HFF-Myc (cell line): ENCODE data around the gene TMCO4.

ENCODE experiments used
- DNase-seq: peaks from one replicate; pipeline ENCODE4 v3.0.0-alpha.2; 2011; ENCODE audit warnings: low read depth; ENCODE audit errors: extremely low read depth
- H3K4me3 ChIP-seq: replicated peaks from 2 replicates; pipeline ENCODE4 v1.5.1; 2011; ENCODE audit warnings: low read depth, mild to moderate bottlenecking, control low read depth, low read length
- TF ChIP-seq, protein P1 (sequence below): IDR thresholded peaks from 2 replicates; pipeline ENCODE4 v1.5.1; 2012; ENCODE audit warnings: mild to moderate bottlenecking, low read depth, low read length, control low read depth; ENCODE audit errors: missing control alignments

The TMCO4 gene

GRCh38 chr1:19835578-19835977 lies 35.9 kb upstream of the TMCO4 start:
- DNase-seq = no peak
- H3K4me3 ChIP-seq = no peak overlapping the region
- TF ChIP-seq, protein P1, sequence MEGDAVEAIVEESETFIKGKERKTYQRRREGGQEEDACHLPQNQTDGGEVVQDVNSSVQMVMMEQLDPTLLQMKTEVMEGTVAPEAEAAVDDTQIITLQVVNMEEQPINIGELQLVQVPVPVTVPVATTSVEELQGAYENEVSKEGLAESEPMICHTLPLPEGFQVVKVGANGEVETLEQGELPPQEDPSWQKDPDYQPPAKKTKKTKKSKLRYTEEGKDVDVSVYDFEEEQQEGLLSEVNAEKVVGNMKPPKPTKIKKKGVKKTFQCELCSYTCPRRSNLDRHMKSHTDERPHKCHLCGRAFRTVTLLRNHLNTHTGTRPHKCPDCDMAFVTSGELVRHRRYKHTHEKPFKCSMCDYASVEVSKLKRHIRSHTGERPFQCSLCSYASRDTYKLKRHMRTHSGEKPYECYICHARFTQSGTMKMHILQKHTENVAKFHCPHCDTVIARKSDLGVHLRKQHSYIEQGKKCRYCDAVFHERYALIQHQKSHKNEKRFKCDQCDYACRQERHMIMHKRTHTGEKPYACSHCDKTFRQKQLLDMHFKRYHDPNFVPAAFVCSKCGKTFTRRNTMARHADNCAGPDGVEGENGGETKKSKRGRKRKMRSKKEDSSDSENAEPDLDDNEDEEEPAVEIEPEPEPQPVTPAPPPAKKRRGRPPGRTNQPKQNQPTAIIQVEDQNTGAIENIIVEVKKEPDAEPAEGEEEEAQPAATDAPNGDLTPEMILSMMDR = no peak

- TF ChIP-seq, protein P1 = no peak
- DNase-seq = no peak
- no peak overlapping the region for H3K4me3 ChIP-seq
Observed at GRCh38 chr1:19831441-19831840, 31.7 kb upstream of the TMCO4 start.

DNA sequence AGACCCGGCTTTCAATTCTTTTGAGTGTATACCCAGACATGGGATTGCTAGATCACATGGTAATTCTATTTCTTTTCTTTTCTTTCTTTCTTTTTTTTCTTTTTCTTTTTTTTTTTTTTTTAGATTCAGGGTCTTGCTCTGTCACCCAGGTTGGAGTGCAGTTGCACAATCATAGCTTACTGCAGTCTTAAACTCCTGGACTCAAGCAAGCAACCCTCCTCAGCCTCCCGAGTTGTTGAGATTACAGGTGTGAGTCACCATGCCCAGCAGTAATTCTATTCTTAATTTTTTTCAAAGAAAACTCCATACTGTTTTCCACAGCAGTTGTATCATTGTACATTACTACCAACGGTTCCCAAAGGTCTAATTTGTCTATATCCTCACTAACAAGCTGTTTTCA lies 28.8 kb upstream of the TMCO4 start:
- DNase-seq = no peak
- H3K4me3 ChIP-seq = no peak overlapping the region
- TF ChIP-seq, protein P1 = no peak

DNA sequence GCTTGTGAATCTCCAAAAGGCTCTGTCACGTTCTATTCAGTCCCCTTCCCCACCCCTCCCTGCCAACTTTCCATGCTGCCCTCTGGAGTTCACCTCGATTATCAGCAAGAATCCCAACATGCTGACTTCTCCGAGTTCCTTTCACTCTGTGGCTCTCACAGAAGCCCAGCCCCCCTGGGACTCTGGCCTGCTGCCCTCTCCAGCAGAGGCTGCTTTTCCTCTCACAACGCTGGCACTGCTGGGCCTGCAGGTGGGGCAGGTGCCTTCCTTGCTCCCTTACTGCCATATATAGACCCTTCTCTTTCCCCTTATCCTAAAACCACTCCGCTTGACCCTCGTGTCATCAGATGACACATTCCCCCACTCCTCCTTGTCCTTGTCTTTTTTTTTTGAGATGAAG lies 25.6 kb upstream of the TMCO4 start:
- TF ChIP-seq, protein P1 = no peak
- DNase-seq = no peak
- H3K4me3 ChIP-seq = no peak overlapping the region

GRCh38 chr1:19824541-19824940 lies 24.8 kb upstream of the TMCO4 start:
- TF ChIP-seq, protein P1 = no peak
- H3K4me3 ChIP-seq = no peak overlapping the region
- DNase-seq = no peak

DNA sequence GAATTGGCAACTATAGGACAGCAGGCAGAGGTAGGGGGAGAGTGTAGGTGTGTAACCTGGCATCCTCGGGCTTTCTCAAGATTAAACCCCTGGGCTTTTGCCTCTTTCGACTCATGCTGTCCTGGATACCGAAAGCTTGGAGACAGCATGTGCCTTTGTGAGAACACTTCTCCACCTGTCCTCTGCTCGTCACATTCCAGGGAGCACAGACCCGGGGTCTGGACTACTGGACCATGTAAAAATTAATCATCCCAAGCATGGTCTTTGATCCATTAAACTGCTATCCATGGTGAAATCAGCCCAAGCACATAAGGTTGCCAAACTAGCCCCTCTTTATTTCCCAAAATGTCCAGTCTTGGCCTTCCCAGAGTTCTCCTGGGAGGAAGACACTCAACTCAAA lies 24.3 kb upstream of the TMCO4 start:
- no peak overlapping the region for H3K4me3 ChIP-seq
- no peak for DNase-seq
- TF ChIP-seq, protein P1 = no peak

GRCh38 chr1:19819701-19820100 lies 20.0 kb upstream of the TMCO4 start:
- no peak for DNase-seq
- H3K4me3 ChIP-seq = no peak overlapping the region
- TF ChIP-seq, protein P1 = no peak
